ENCODE data around the gene PDZD4.

Gene PDZD4

DNA sequence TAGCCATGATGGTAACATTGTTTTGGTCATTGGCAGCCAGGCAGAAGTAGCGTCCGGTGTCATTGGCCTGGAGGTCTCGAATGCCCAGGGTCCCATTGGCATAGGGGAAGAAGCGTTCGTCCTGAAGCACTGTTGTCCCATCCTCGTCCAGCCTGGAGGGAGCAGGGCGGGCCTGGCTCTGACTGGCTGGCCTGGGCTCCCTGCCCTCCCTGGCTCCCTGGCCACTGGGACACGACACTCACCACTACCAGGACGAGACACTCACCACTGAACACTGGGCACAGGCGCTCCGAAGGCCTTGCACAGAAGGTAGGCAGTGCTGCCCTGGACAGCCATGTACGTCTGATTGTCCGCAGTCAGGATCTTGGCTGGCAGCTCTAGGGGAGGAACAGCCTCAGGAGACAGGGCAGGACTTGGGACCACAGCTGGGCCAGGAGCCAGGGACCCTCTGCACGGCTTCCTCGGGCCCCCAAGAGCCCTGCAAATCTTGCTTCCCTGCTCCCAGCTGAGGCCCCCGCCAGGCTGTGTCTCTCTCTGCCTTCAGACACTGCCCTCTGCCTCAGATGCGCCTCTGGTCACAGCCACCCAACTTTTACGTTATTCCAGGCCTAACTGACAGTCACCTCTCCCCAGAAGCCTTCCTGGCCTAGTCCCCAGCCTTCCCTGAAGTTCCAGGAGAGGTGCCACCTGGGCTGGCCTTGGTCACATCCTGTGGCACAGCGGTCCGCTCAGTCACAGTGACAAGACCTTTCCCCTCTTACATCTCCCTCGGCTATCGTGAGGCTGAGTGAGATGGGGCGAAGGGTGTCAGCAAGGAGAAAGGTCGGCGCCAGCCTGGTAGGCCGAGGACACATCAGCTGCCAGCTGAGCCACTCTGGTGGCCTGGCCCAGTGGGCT, 38.5 kb upstream of the PDZD4 start:
- no peak for DNase-seq (ENCODE audit: low spot score)

- DNase-seq (ENCODE audit: low spot score) = no peak
These were observed 37.3 kb upstream of the PDZD4 start for GRCh38 chrX:153867671-153868070.

GRCh38 chrX:153867139-153867538, 36.8 kb upstream of the PDZD4 start:
- DNase-seq (ENCODE audit: low spot score) = no peak

DNA sequence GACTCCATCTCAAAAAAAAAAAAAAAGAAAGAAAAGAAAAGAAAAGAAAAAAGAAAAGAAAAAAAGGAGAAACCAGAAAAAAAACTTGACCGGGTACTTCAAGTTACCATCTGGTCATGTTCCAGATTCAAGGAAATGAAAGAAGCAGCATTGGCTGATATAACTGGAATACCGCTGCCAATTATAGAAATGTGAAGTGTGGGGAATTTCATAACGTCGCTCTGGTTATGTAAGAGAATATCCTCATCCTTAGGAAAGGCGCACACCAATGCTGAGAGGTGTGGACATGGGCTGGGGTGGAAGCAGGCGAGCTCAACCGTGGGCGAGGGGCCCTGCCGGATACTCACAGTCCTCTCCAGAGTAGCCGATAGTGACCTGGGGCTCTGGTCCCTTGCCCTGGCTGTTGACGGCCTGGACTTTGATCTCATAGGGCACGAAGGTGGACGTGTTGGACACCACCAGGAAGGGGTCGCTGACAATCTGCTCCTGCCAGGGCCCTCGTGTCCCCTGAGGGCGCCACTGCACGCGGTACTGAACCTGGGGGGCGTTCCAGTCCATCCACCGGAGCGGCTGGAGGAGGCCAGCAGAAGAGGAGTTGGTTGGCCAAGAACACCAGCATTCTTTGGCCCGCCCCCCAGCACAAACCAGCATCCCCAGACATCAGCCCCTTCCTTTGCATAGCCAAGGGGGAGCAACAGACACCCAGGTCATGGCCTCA, 36.1 kb upstream of the PDZD4 start:
- DNase-seq (ENCODE audit: low spot score) = no peak

- no peak for DNase-seq (ENCODE audit: low spot score)
These were observed 35.3 kb upstream of the PDZD4 start for GRCh38 chrX:153865685-153866084.

GRCh38 chrX:153865321-153865580, 34.9 kb upstream of the PDZD4 start:
- DNase-seq (ENCODE audit: low spot score) = no peak

GRCh38 chrX:153864561-153865320, 34.4 kb upstream of the PDZD4 start:
- no peak for DNase-seq (ENCODE audit: low spot score)

DNA sequence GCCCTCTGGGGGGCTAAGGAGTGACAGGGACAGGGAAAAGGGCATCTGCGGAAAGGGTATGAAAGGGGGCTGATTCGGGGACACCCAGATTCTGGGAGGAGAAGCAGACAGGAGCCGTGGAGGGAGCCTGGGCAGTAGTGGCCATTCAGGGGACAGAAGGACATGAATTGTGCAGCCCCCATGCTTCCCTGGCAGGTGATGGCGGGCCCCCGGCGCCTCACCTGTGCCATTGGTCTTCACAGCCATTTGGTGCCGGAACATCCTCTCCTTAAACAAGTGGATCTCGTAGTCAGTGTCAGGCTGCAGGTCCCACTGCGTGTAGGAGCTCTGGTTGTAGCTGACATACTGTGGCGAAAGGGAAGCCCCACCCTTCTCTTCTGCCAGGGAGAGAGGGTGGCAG, 33.8 kb upstream of the PDZD4 start:
- DNase-seq (ENCODE audit: low spot score) = no peak

GRCh38 chrX:153863251-153863991, 33.1 kb upstream of the PDZD4 start:
- DNase-seq (ENCODE audit: low spot score) = no peak

DNA sequence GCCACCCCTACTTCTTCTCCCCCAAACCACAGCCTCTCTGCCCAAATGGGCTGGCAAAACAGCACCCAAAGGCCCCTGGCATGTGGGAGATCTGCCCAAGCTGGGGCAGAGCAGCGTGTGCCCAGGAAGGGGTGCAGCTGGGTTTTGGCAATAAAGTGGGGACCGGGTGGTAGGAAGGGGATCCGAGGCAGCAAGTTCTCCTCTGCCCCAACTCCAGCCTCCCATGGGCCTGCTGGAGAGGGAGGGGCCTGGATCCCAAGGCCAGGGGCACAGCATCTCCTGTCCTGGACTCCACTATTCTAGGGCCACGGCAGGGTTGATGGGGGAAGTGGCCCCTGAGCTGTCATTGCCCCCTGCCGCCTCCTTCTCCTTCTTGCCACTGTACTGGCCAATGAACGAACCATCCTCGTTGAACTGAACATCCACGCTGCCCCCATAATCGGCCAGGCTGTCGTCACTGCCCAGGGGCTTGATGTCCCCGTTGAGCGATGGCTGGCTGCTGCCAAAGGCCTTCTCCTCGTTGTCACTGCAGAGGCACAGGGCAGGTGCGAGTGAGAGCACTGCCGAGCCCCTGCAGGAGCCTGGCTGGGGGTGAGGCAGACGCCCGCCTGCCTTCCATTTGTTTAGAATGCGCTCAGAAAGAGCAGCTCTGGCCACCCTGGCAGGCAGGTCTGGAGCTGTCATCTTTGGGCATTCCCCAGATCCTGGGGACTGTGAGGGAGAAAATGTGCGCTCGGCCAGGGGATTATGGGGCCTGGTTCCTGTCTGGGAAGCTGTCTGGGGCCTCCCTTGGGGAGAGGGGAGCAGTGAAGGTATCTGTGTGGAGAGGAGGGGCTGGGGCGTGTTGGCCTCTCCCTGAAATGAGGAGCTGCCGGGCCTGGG, 32.3 kb upstream of the PDZD4 start:
- no peak for DNase-seq (ENCODE audit: low spot score)

DNA sequence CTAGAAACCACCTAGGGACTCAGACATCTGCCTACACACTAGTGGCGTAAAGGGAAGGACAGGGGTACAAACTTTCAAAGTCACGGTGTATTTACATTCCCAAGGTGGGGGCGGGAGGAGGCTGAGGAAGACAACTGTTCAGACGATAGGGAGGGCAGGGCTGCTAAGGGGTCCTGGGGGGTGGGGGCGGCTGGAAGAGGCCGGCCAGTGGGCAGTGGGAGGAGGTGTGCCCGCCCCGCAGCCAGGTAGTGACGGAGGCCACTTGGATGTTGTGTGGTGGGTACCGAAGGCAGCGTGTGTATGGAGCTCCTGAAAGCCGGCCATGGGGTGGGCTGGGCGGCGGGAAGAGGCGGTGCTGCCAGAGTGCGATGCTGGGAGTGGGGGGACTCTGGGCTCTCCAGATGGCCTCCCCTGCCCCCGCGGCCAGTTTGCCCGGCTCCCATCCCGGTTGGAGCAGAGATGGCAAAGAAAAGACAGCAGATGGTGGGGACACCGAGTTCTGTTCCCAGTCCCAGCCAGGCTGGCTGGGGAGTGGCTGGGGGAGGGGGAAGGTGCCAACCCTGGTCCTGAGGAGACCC, 31.5 kb upstream of the PDZD4 start:
- DNase-seq (ENCODE audit: low spot score) = no peak

- no peak for DNase-seq (ENCODE audit: low spot score)
These were observed 30.8 kb upstream of the PDZD4 start for GRCh38 chrX:153861151-153861550.

- DNase-seq (ENCODE audit: low spot score) = no peak
These were observed 27.1 kb upstream of the PDZD4 start for GRCh38 chrX:153857348-153857903.

GRCh38 chrX:153854702-153855101, 24.4 kb upstream of the PDZD4 start:
- no peak for DNase-seq (ENCODE audit: low spot score)

DNA sequence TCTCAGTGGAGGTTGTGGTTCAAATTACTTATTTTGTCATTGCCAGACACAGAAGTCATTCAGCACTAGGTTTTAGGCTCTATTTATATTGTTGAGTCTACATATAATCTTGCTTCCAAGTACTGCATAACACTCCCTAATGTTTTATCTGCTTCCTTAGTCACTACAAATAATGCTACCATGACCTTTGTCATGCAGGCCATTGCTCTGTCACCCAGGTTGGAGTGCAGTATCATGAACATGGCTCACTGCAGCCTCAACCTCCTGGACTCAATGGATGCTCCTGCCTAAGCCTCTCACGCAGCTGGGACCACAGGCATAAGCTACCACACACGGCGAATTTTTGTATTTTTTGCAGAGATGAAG, 23.5 kb upstream of the PDZD4 start:
- DNase-seq (ENCODE audit: low spot score) = no peak

- no peak for DNase-seq (ENCODE audit: low spot score)
These were observed 23.0 kb upstream of the PDZD4 start for GRCh38 chrX:153853180-153853901.

DNA sequence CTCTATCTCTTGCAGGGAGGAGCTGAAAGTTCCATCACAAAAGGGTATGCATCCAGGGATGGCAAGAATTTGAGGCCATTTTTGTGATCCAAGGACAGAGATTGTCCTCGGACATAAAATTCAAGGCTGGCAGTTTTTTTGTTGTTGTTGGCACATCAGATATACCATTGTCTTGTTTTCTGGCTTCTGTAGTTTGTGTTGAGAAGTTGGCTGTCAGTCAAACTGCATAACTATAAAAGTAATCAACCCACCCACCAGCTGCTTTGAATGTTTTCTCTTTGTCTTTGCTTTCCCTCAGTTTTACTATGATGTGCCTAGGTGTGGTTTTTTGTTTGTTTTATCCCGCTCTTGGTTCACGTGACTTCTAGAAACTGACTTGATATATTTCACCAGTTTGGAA, 21.6 kb upstream of the PDZD4 start:
- no peak for DNase-seq (ENCODE audit: low spot score)

DNA sequence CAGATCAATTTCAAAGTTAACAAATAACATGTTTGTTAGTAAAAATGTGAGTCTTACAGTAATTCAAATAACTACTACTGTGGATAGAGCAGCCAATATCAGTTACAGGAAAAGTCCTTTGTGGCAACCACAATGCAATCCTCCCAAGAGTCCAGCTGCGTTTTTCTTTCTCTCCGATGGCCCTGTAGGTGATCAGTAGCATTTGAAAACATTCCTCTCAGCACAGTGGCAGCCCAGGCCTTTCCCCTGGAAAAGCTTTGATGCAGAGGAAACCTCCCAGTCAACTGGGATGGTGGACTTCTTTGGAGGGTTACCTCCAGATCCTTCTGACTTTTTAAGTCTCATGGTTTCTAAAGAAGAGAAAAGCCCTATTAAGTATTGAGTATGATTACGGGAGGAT, 18.0 kb upstream of the PDZD4 start:
- DNase-seq (ENCODE audit: low spot score) = no peak

DNA sequence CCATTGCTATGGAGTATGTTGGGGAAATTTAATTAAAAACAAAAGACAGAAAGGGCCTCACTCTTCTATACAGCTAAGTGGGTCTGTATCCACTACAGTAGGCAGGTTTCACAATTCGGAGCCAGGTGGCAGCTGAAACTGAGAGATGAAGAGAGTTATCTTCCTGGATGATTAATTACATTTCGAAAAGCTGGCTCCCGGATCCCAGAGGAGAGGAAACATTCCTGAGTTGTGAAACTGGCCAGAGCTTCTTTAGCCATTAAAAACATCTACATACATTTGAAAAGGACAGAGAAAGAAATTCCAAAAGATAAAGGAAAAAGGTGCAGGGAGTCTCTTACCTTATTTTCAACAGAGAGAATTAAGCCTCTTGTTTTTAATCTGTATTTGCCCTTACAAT, 15.5 kb upstream of the PDZD4 start:
- DNase-seq (ENCODE audit: low spot score) = no peak

- no peak for DNase-seq (ENCODE audit: low spot score)
These were observed 14.9 kb upstream of the PDZD4 start for GRCh38 chrX:153845195-153845594.
